WTC11 (cell line): ENCODE data around the gene RNF214.

Source experiments
- ETV6 ChIP-seq: sonication (generic); formaldehyde crosslinking; IDR thresholded peaks from 2 replicates; pipeline ENCODE4 v1.8.1; 2022; ENCODE audit warnings: mild to moderate bottlenecking, missing genetic modification reagents
- SMAD3 ChIP-seq: sonication (generic); formaldehyde crosslinking; IDR thresholded peaks from 2 replicates; pipeline ENCODE4 v1.8.0; 2022; ENCODE audit warnings: missing genetic modification reagents, mild to moderate bottlenecking, borderline replicate concordance
- TF ChIP-seq, protein P1 (sequence below): fragments of 200-600 bp; IDR thresholded peaks from 2 replicates; pipeline ENCODE4 v1.8.0; 2022; ENCODE audit warnings: antibody characterized with exemption
- TF ChIP-seq, protein P2 (sequence below): sonication (generic); formaldehyde crosslinking; IDR thresholded peaks from 2 replicates; pipeline ENCODE4 v1.8.0; 2022; ENCODE audit warnings: mild to moderate bottlenecking, missing genetic modification reagents
- TF ChIP-seq, protein P3 (sequence below): sonication (generic); formaldehyde crosslinking; IDR thresholded peaks from 2 replicates; pipeline ENCODE4 v1.8.0; 2022; ENCODE audit warnings: mild to moderate bottlenecking, missing genetic modification reagents

DNA sequence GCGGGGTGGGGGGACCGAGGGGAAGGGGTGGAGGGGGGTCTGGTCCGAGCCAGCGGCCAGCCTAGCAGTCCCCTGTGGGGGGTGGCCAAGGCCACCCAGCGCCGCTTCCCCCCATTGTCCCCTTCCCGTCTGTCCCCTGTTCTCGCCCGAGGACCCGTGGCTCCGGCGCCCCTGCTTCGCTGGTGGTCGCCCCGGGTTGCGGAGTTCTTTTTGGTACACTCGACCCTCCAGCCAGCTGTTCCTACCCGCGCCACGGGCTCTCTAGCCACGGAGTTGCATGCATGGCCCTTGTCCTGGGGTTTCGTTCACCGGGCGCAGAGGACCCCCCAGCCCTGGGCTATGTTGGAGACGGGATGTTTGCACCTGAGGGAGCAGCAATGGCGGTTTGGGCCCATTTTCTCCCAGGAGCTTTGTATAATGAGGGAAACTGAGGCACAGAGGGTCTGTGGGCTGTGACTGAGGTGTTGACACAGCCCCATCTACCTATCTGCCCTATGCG is 489 bp downstream of the RNF214 start:
- TF ChIP-seq, protein P1, sequence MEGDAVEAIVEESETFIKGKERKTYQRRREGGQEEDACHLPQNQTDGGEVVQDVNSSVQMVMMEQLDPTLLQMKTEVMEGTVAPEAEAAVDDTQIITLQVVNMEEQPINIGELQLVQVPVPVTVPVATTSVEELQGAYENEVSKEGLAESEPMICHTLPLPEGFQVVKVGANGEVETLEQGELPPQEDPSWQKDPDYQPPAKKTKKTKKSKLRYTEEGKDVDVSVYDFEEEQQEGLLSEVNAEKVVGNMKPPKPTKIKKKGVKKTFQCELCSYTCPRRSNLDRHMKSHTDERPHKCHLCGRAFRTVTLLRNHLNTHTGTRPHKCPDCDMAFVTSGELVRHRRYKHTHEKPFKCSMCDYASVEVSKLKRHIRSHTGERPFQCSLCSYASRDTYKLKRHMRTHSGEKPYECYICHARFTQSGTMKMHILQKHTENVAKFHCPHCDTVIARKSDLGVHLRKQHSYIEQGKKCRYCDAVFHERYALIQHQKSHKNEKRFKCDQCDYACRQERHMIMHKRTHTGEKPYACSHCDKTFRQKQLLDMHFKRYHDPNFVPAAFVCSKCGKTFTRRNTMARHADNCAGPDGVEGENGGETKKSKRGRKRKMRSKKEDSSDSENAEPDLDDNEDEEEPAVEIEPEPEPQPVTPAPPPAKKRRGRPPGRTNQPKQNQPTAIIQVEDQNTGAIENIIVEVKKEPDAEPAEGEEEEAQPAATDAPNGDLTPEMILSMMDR = no peak
- TF ChIP-seq SMAD3 (no peak), ETV6 (CRISPR knock-in tag) (no peak)
- TF ChIP-seq, protein P2, sequence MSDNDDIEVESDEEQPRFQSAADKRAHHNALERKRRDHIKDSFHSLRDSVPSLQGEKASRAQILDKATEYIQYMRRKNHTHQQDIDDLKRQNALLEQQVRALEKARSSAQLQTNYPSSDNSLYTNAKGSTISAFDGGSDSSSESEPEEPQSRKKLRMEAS = no peak
- TF ChIP-seq, protein P3, sequence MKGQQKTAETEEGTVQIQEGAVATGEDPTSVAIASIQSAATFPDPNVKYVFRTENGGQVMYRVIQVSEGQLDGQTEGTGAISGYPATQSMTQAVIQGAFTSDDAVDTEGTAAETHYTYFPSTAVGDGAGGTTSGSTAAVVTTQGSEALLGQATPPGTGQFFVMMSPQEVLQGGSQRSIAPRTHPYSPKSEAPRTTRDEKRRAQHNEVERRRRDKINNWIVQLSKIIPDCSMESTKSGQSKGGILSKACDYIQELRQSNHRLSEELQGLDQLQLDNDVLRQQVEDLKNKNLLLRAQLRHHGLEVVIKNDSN (CRISPR knock-in tag) = no peak
